ENCODE measurements around the gene SMIM8. TPM values are rescaled to one million over a fixed set of nuclear protein-coding genes. Genes with fewer than 3 reads are reported as not detected.
A peak's percentile ranks its signal among the peaks of the same experiment; 100 is the strongest.

The SMIM8 gene
- total and polyA plus RNA-seq, 2 donors (not counting 1 experiment from before 2014, with no cell fraction given), result 3.7 to 19.1 TPM

DNA sequence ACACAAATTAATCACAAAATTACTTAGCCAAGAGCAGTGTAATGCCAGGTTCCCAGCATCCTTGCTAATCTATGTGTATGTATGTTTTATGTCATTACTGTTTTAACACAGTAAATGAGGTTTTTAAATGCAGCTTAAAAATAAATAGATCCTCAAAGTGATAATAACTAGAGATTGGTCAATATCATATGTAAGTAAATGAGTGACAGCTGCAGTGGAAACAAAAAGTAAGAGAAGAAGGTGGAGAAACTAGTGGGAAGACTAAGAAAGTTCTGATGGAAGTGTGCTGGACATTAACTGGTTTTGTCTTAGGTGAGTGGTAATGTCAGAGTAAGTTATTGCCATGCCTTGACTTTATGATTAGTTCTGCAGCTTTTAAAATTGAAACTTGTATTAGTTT is 8.6 kb downstream of the SMIM8 start:
- H3K27ac ChIP-seq (ENCODE audit: low read length in 2 of 2), result no peak overlapping the region
- no peak overlapping the region for H3K4me3 Mint-ChIP-seq
- DNase-seq, result no peak
- ATAC-seq (ENCODE audit: low read depth), result no peak
- H3K9ac ChIP-seq (ENCODE audit: low read length), result no peak overlapping the region
- no peaks in the 10 kb centered on the region for H3K27me3 ChIP-seq (replicated peaks in 1 of 4; ENCODE audit: control extremely low read depth in 1 of 4, control insufficient read depth in 3 of 4, insufficient read depth in 4 of 4, low read length in 3 of 4)
- H3K79me2 ChIP-seq (ENCODE audit: control insufficient read depth, insufficient read depth, low read length), result peaks cover 20% of the 10 kb centered on the region
- ChIA-PET POLR2A (no interaction called here), CTCF (no interaction called here)
- no peaks in the 10 kb centered on the region for H3K27me3 Mint-ChIP-seq
- TF ChIP-seq, protein P1, sequence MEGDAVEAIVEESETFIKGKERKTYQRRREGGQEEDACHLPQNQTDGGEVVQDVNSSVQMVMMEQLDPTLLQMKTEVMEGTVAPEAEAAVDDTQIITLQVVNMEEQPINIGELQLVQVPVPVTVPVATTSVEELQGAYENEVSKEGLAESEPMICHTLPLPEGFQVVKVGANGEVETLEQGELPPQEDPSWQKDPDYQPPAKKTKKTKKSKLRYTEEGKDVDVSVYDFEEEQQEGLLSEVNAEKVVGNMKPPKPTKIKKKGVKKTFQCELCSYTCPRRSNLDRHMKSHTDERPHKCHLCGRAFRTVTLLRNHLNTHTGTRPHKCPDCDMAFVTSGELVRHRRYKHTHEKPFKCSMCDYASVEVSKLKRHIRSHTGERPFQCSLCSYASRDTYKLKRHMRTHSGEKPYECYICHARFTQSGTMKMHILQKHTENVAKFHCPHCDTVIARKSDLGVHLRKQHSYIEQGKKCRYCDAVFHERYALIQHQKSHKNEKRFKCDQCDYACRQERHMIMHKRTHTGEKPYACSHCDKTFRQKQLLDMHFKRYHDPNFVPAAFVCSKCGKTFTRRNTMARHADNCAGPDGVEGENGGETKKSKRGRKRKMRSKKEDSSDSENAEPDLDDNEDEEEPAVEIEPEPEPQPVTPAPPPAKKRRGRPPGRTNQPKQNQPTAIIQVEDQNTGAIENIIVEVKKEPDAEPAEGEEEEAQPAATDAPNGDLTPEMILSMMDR (IDR thresholded peaks at IDR 0.05), result no peak
- H3K27ac Mint-ChIP-seq, result no peak overlapping the region
- peaks cover 7 to 15% of the 10 kb centered on the region in 2 donors for H3K4me1 ChIP-seq (ENCODE audit: control insufficient read depth in 2 of 2, insufficient read depth in 2 of 2, low read length in 2 of 2)
- H3K4me1 Mint-ChIP-seq, result peaks cover 25% of the 10 kb centered on the region
- intact Hi-C loops (cut with micrococcal nuclease), result no loop called here
- H3K4me2 ChIP-seq (replicated peaks; ENCODE audit: low read depth, low read length, poor library complexity, severe bottlenecking), result no peak overlapping the region
- H3K4me3 ChIP-seq (ENCODE audit: control extremely low read depth in 1 of 5, extremely low read depth in 1 of 5, insufficient read depth in 1 of 5, low read depth in 2 of 5, low read length in 4 of 5), result no peak overlapping the region
- H4K20me1 ChIP-seq (ENCODE audit: control insufficient read depth, insufficient read depth, low read length, poor library complexity, severe bottlenecking), result peaks cover 5% of the 10 kb centered on the region
- H3K9me3 ChIP-seq (ENCODE audit: control extremely low read depth in 1 of 3, control insufficient read depth in 2 of 3, insufficient read depth in 1 of 3, low read length in 2 of 3), result peaks cover 0 to 5% (median 0%) of the 10 kb centered on the region in 3 donors
- no peaks in the 10 kb centered on the region for H3K9me3 Mint-ChIP-seq (ENCODE audit: insufficient read depth)
- no peaks in the 10 kb centered on the region for H3K36me3 ChIP-seq (replicated peaks in 1 of 2; ENCODE audit: control extremely low read depth in 1 of 2, control insufficient read depth in 1 of 2, extremely low read depth in 1 of 2, insufficient read depth in 2 of 2, low read length in 1 of 2)
- H2AFZ ChIP-seq (ENCODE audit: insufficient read depth, low read depth, low read length, poor library complexity, severe bottlenecking), result no peak overlapping the region

DNA sequence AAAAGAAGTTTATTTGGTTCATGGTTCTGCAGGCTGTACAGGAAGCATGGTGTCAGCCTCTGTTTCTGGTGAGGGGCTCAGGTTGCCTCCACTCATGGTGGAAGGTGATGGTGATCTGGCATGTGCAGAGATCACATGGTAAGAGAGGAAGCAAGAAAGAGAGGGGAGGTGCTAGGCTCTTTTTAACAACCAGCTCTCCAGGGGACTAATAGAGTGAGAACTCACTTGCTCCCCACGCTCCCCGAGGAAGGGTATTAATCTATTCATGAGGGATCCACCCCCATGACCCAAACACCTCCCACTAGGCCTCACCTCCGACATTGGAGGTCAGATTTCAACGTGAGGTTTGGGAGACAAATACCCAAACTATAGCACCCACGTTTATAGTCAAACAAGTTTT is 10.6 kb downstream of the SMIM8 start:
- Histone ChIP-seq H3K9me3 (ENCODE audit: control extremely low read depth in 1 of 3, control insufficient read depth in 2 of 3, insufficient read depth in 1 of 3, low read length in 2 of 3) (peaks cover 0 to 5% (median 0%) of the 10 kb centered on the region in 3 donors), H4K20me1 (ENCODE audit: control insufficient read depth, insufficient read depth, low read length, poor library complexity, severe bottlenecking) (peaks cover 5% of the 10 kb centered on the region), H3K9ac (ENCODE audit: low read length) (no peak overlapping the region), H3K4me1 (ENCODE audit: control insufficient read depth in 2 of 2, insufficient read depth in 2 of 2, low read length in 2 of 2) (peaks cover 7 to 15% of the 10 kb centered on the region in 2 donors), H3K4me2 (replicated peaks; ENCODE audit: low read depth, low read length, poor library complexity, severe bottlenecking) (no peak overlapping the region), H3K36me3 (replicated peaks in 1 of 2; ENCODE audit: control extremely low read depth in 1 of 2, control insufficient read depth in 1 of 2, extremely low read depth in 1 of 2, insufficient read depth in 2 of 2, low read length in 1 of 2) (peaks cover 0 to 2% of the 10 kb centered on the region in 2 experiments), H3K27ac (ENCODE audit: low read length in 2 of 2) (no peak overlapping the region), H3K4me3 (ENCODE audit: control extremely low read depth in 1 of 5, extremely low read depth in 1 of 5, insufficient read depth in 1 of 5, low read depth in 2 of 5, low read length in 4 of 5) (no peak overlapping the region), H3K79me2 (ENCODE audit: control insufficient read depth, insufficient read depth, low read length) (peaks cover 24% of the 10 kb centered on the region), H2AFZ (ENCODE audit: insufficient read depth, low read depth, low read length, poor library complexity, severe bottlenecking) (no peak overlapping the region), H3K27me3 (replicated peaks in 1 of 4; ENCODE audit: control extremely low read depth in 1 of 4, control insufficient read depth in 3 of 4, insufficient read depth in 4 of 4, low read length in 3 of 4) (no peaks in the 10 kb centered on the region)
- Mint-ChIP-seq H3K9me3 (ENCODE audit: insufficient read depth) (no peaks in the 10 kb centered on the region), H3K4me3 (no peak overlapping the region), H3K27ac (peak overlapping the region; percentile 22), H3K4me1 (peaks cover 25% of the 10 kb centered on the region), H3K27me3 (no peaks in the 10 kb centered on the region)
- no CpG with 5 or more reads among the region's 5 CpGs for WGBS (ENCODE audit: insufficient coverage)
- POLR2A ChIA-PET, result no interaction called here
- ATAC-seq (ENCODE audit: low read depth), result no peak
- CTCF ChIA-PET, result no interaction called here
- intact Hi-C loops (cut with micrococcal nuclease), result no loop called here
- no peak for TF ChIP-seq EZH2 (IDR thresholded peaks at IDR 0.05; ENCODE audit: borderline replicate concordance, insufficient read depth, low read depth, low read length, poor library complexity, severe bottlenecking)
- TF ChIP-seq, protein P1 (IDR thresholded peaks at IDR 0.05), result no peak
- DNase-seq, result no peak
